Neuron (in vitro differentiated cells): ENCODE measurements around the gene RAPGEF6.
"Not testable (repeated sequence)": the region's sequence is repeated elsewhere in the genome, so short reads cannot be mapped to it uniquely, and the experiment has no call there.

Experiments
- H2AFZ ChIP-seq: one replicate; pipeline ENCODE4 v1.6.1; 2013; ENCODE audit warnings: low read depth, mild to moderate bottlenecking, inconsistent platforms, low read length, moderate library complexity
- H3K27me3 ChIP-seq: one replicate; pipeline ENCODE4 v1.6.1; 2013; ENCODE audit warnings: low read length; ENCODE audit not compliant: insufficient read depth
- H3K36me3 ChIP-seq: one replicate; pipeline ENCODE4 v1.6.1; 2013; ENCODE audit warnings: low read length; ENCODE audit not compliant: insufficient read depth
- H3K4me1 ChIP-seq: one replicate; pipeline ENCODE4 v1.6.1; 2013; ENCODE audit warnings: low read length; ENCODE audit not compliant: insufficient read depth
- H3K4me3 ChIP-seq: 2 replicates; pipeline ENCODE4 v1.5.1; 2013; ENCODE audit warnings: mild to moderate bottlenecking, low read length, moderate library complexity
- H3K9me3 ChIP-seq: one replicate; pipeline ENCODE4 v1.6.1; 2013; ENCODE audit warnings: low read length

RAPGEF6 gene

DNA sequence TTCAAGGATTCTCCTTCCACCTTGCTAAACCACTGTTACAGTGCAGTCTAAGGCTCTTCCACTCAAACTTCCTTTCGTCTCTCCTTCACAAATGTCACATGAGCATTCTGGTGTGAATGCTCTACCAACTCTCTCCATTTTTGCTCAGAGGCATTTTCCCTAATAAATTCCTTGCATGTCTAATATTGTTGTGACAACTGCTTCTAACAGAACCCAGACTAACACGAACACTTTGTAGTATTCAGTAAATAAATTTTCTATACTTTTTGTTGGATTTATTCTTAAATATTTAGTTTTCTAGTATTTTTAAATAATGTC, 24.0 kb downstream of the RAPGEF6 start:
- Histone ChIP-seq H3K36me3 (no peaks in the 10 kb centered on the region), H3K4me3 (no peak overlapping the region), H3K27me3 (no peaks in the 10 kb centered on the region), H3K4me1 (peaks cover 5% of the 10 kb centered on the region), H2AFZ (no peak overlapping the region), H3K9me3 (no peaks in the 10 kb centered on the region)

DNA sequence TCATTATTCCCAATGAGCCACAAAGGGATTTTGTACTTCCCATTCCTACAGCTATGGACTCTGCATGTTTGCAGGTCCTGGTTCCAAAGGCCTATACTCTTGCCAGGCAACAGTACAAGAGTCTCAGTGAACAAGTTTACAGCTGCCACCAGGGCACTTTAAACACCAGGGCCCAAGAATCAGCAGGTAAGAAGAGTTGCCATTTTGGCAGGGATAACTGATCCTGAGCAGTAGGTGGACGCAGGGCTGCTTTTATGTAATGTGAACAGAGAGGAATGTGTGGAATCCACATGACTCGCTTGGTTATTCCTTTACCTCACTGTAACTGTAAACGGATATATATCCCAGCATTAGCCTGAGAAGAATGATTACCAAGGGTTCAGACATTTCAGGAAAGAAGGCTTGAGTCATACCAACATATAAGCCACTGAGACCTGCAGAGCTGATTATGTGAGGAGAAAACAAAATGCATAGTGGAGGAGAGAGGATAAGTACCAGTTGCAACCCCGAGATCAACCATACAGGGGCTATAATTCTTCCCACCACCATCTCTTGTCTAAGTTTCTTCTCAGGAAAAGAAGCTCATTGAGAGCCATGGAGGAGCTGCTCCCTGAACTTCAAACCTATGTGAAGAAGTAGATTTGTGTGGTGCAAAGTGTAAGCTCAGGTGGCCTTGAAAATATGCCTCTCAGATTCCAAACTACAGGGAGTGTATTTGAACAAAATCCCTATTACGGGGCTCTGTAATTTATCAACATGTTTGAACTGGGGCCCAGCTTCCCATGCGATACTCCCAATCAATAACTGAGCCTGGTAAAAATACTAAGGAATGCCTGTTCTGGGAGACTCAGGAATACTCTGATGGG, 24.6 kb downstream of the RAPGEF6 start:
- peaks cover 5% of the 10 kb centered on the region for H3K4me1 ChIP-seq
- H3K27me3 ChIP-seq, result no peaks in the 10 kb centered on the region
- H3K4me3 ChIP-seq, result no peak overlapping the region
- H3K36me3 ChIP-seq, result no peaks in the 10 kb centered on the region
- H2AFZ ChIP-seq, result no peak overlapping the region
- no peaks in the 10 kb centered on the region for H3K9me3 ChIP-seq

DNA sequence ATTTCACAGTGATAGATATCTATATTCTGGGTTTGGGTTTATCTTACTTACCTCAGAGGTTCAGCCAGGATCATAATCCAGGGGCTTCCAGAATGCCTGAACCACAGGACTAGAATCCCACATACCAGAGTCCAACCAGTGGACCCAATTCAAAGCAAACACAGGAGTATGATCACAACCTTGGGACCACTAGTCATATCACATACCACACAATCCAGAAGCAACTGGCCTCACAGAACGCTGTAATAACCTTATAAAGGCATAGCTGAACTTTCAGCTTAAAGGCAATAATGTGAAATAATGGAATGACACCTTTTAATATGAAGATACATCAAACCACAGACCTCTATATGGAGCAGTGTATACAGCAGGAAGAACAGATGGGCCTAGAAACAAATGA, 25.3 kb downstream of the RAPGEF6 start:
- Histone ChIP-seq H3K9me3 (no peaks in the 10 kb centered on the region), H2AFZ (no peak overlapping the region), H3K4me3 (no peak overlapping the region), H3K36me3 (no peaks in the 10 kb centered on the region), H3K4me1 (peaks cover 5% of the 10 kb centered on the region), H3K27me3 (no peaks in the 10 kb centered on the region)

DNA sequence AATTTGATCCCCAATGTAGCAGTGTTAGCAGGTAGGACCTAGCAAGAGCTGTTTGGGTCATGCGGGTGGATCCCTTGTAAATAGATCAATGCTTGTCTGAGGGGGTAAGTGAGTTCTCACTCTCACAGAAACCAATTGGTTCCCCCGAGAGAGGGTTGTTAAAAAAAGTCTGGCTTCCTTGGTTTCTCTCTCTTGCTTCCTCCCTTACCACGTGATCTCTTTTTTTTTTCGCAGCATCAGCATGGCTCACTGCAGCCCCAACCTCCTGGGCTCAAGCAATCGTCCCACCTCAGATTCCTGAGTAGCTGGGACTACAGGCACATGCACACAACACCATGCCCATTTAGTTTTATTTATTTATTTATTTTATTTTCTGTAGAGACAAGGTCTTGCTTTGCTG, 26.4 kb downstream of the RAPGEF6 start:
- peaks cover 5% of the 10 kb centered on the region for H3K4me1 ChIP-seq
- H3K4me3 ChIP-seq, result no peak overlapping the region
- no peaks in the 10 kb centered on the region for H3K9me3 ChIP-seq
- no peaks in the 10 kb centered on the region for H3K27me3 ChIP-seq
- H2AFZ ChIP-seq, result no peak overlapping the region
- no peaks in the 10 kb centered on the region for H3K36me3 ChIP-seq

DNA sequence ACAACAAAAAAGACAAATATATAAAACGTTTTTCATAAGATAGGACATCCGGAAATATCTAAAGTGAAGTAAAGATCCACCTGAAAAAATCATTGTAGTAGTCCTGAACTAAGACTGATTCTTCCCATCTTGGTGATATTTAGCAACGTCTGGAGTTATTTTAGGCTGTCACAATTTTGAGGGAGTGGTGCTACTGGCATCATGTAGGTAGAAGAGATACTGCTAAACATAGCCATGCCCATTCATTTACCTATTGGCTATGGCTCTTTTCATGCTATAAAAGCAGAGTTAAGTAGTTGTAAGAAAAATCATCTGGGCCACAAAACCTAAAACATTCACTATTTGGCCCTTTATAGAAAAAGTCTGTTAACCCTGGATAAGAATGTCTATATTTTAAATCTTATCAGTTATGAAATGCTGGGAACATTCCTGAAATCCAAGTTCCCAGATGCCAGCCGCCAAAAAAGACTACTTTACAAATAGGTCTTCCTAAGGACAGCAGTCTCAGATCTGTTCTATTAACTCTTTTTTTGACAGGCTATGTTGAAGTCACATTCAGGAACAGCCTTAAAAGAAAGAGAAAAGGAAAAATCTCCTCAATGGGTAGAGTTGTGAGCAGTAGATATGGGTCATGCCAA, 27.0 kb downstream of the RAPGEF6 start:
- no peaks in the 10 kb centered on the region for H3K36me3 ChIP-seq
- no peak overlapping the region for H3K4me3 ChIP-seq
- H2AFZ ChIP-seq, result no peak overlapping the region
- H3K4me1 ChIP-seq, result peaks cover 5% of the 10 kb centered on the region
- H3K27me3 ChIP-seq, result no peaks in the 10 kb centered on the region
- H3K9me3 ChIP-seq, result no peaks in the 10 kb centered on the region

DNA sequence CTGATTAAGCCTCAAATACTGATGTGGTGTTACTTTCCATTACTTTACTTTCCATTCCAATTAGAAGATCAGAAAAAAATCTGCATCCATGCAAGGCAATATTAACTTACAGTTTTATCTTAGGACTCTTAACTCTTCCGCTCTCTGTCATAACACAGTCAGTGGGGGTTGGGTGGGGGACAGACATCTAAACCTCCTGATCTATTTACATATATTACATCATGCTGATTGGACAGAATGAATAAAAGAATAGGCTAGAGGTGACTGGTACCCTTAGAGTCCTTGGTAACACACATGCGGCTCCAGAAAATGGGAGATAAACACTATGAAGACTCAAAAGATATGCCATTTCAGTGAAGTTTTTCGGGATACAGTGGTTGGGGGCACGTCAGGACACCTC, 27.6 kb downstream of the RAPGEF6 start:
- no peaks in the 10 kb centered on the region for H3K27me3 ChIP-seq
- no peaks in the 10 kb centered on the region for H3K9me3 ChIP-seq
- no peak overlapping the region for H2AFZ ChIP-seq
- H3K4me3 ChIP-seq, result no peak overlapping the region
- peaks cover 5% of the 10 kb centered on the region for H3K4me1 ChIP-seq
- H3K36me3 ChIP-seq, result peaks cover 3% of the 10 kb centered on the region

DNA sequence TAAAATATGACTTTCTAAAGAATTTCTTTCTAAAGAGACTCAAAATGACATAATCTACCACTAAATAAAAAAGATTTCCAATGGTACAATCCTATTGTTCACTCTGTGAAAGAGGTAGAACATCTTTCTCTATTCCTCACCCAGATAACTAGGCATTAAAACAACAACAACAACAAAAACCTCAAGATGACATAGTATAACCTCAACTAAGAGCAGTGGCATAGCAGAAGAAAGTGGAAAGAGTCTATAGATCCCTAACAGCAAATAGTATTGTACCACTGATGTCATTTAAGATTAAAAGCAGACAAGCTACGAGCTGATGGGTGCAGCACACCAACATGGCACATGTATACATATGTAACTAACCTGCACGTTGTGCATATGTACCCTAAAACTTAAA, 29.9 kb downstream of the RAPGEF6 start:
- Histone ChIP-seq H3K27me3 (no peaks in the 10 kb centered on the region), H3K9me3 (no peaks in the 10 kb centered on the region), H3K36me3 (peaks cover 8% of the 10 kb centered on the region), H3K4me3 (no peak overlapping the region), H2AFZ (no peak overlapping the region), H3K4me1 (peaks cover 5% of the 10 kb centered on the region)

DNA sequence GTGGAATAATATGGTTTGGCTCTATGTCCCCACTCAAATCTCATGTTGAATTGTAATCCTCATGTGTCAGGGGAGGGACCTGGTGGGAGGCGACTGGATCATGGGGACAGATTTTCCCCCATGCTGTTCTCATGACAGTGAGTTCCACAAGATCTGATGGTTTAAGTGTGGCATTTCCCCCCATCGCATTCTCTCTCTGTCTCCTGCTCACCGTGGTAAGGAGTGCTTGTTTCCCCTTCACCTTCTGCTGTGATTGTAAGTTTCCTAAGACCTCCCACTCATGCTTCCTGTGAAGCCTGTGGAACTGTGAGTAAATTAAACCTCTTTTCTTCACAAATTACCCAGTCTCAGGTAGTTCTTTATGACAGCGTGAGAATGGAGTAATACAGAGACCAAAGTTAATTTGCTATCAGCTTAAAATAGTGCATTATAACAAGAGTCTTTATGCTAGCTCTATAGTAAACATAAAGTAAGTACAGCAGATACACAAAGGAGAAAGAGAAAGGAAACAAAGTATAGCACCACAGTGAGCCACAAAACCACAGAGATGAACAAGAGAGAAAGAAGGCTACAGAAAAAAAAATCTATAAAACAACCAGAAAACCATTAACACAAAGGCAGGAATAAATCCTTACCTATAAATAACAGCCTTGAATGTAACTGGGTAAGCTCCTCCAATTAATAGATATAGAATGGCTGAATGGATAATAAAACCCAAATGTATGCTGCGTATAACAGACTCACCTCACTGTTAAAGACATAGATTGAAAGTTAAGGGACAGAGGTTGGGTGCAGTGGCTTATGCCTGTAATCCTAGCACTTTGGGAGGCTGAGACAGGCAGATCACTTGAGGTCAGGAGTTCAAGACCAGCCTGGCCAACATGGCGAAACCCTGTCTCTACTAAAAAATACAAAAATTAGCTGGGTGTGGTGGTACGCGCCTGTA, 39.7 kb downstream of the RAPGEF6 start:
- Histone ChIP-seq H2AFZ (no peak overlapping the region), H3K27me3 (no peaks in the 10 kb centered on the region), H3K36me3 (peaks cover 2% of the 10 kb centered on the region), H3K4me1 (no peaks in the 10 kb centered on the region), H3K9me3 (peaks cover 7% of the 10 kb centered on the region), H3K4me3 (no peak overlapping the region)

DNA sequence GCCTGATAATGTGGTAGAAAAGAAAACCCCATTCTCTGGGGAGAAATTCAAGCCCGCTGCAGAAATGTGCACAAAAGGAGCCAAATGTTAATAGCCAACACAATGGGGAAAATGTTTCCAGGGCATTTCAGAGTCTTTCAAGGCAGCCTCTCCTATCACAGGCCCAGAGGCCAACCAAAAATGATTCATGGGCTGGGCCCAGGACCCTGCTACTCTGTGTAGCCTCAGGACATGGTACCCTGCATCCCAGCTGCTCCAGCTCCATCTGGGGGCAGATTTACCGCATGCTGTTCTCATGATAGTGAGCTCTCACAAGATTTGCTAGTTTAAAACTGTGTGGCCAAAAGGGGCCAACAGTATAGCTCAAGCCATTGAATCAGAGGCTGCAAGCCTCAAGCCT, 41.1 kb downstream of the RAPGEF6 start:
- H3K4me3 ChIP-seq, result no peak overlapping the region
- H2AFZ ChIP-seq, result no peak overlapping the region
- no peaks in the 10 kb centered on the region for H3K4me1 ChIP-seq
- H3K27me3 ChIP-seq, result no peaks in the 10 kb centered on the region
- peaks cover 7% of the 10 kb centered on the region for H3K9me3 ChIP-seq
- no peaks in the 10 kb centered on the region for H3K36me3 ChIP-seq

DNA sequence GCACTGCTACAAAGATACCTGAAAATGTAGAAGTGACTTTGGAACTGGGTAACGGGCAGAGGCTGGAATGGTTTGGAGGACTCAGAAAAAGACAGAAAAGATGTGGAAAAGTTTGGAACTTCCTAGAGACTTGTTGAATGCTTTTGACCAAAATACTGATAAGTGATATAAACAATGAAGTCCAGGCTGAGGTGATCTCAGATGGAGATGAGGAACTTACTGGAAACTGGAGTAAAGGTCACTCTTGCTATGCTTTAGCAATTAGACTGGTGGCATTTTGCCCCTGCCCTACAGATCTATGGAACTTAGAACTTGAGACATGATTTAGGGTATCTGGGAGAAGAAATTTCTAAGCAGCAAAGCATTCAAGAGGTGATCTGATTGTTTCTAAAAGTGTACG, 41.6 kb downstream of the RAPGEF6 start:
- H3K4me3 ChIP-seq, H3K4me1 ChIP-seq, H3K27me3 ChIP-seq, H3K36me3 ChIP-seq, H2AFZ ChIP-seq, H3K9me3 ChIP-seq: not testable (repeated sequence)

DNA sequence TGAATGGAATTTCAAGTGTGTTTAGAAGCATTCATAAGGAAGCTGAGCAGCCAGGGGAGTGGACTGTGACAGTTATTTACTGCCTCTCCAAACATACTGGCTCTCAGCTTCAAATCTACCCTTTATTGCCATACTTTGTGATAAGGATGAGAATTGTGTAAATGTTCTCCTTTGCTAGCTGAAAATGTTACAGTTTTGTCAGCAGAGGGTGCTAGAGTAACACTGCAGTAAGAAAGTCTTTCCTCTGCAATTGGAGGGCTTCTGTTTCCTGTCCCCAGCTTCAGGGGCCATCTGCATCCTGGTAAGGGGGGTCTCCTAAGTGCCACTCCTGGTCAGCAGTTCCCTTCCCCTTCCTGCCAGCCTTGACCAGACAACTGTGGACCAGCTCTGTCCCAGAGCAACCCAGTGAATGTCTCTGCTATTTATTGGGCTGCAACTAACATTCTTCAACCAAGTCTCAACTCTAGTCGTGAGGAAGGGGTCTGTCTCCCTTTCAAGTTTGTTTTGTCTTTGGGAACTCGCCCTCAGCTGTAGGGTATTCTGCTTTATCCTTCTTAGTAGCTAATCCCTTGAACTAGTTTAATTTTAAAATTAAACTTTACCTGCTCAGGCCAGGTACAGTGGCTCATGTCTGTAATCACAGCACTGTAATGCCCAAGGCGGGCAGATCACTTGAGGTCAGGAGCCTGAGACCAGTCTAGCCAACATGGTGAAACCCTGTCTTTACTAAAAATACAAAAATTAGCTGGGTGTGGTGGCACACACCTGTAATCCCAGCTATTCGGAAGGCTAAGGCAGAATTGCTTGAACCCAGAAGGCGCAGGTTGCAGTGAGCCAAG, 45.3 kb downstream of the RAPGEF6 start:
- H2AFZ ChIP-seq, result no peak overlapping the region
- no peaks in the 10 kb centered on the region for H3K4me1 ChIP-seq
- no peaks in the 10 kb centered on the region for H3K27me3 ChIP-seq
- H3K4me3 ChIP-seq, result no peak overlapping the region
- H3K9me3 ChIP-seq, result peaks cover 6% of the 10 kb centered on the region
- no peaks in the 10 kb centered on the region for H3K36me3 ChIP-seq

DNA sequence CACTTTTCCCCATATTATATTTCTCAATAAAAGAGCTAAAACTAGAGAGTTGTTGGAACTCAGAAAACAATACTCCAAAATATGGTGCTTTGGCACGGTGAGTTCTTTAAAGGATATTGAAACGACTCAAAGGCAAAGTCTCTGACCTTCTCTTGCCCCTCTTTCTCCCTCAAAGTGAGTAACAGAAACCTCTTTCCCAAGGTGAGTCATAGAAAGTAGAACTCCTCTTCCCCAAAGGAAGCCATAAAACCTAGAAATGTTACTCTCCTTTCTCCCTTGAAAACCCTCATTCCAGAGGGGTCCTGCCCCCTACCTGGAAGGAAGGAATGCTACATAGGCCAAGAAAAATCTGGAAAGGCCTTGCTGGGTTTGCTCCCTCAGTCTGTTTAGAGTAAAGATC, 47.5 kb downstream of the RAPGEF6 start:
- Histone ChIP-seq H2AFZ (no peak overlapping the region), H3K4me1 (no peaks in the 10 kb centered on the region), H3K9me3 (peaks cover 2% of the 10 kb centered on the region), H3K27me3 (no peaks in the 10 kb centered on the region), H3K36me3 (no peaks in the 10 kb centered on the region), H3K4me3 (no peak overlapping the region)
